Neural progenitor cell (in vitro differentiated cells): ENCODE data around the gene EDN2. TPM values are rescaled to one million over a fixed set of nuclear protein-coding genes. Genes with fewer than 3 reads are reported as not detected.

Experiments used
- DNase-seq: peaks from one replicate; pipeline ENCODE4 v3.0.0-alpha.2; 2016; ENCODE audit warnings: low spot score
- H2AFZ ChIP-seq: fragments of 200-600 bp; sonication (generic); replicated peaks from 2 replicates; pipeline ENCODE4 v1.6.1; 2016; ENCODE audit warnings: antibody characterized with exemption
- H3F3A ChIP-seq: fragments of 200-600 bp; sonication (generic); 2 replicates; pipeline ENCODE4 v1.6.1; 2016; ENCODE audit warnings: antibody characterized with exemption, low read depth
- H3K27ac ChIP-seq: fragments of 200-600 bp; sonication (generic); 2 replicates; pipeline ENCODE4 v1.5.1; 2016; ENCODE audit warnings: mild to moderate bottlenecking
- H3K27me3 ChIP-seq: fragments of 200-600 bp; sonication (generic); 2 replicates; pipeline ENCODE4 v1.6.1; 2016; ENCODE audit warnings: mild to moderate bottlenecking, moderate library complexity
- H3K36me3 ChIP-seq: fragments of 200-600 bp; sonication (generic); 2 replicates; pipeline ENCODE4 v1.5.1; 2016
- H3K4me1 ChIP-seq: fragments of 200-600 bp; sonication (generic); 2 replicates; pipeline ENCODE4 v1.6.1; 2016; ENCODE audit warnings: mixed run types
- H3K4me2 ChIP-seq: fragments of 200-600 bp; sonication (generic); 2 replicates; pipeline ENCODE4 v1.6.1; 2016
- H3K4me3 ChIP-seq: fragments of 200-600 bp; sonication (generic); 2 replicates; pipeline ENCODE4 v1.5.1; 2016
- H3K79me2 ChIP-seq: fragments of 200-600 bp; sonication (generic); 2 replicates; pipeline ENCODE4 v1.6.1; 2016; ENCODE audit warnings: low read depth
- H3K9ac ChIP-seq: fragments of 200-600 bp; sonication (generic); 2 replicates; pipeline ENCODE4 v1.6.1; 2016
- H3K9me3 ChIP-seq: fragments of 200-600 bp; sonication (generic); 2 replicates; pipeline ENCODE4 v1.5.1; 2016; ENCODE audit warnings: low read depth
- H4K20me1 ChIP-seq: fragments of 200-600 bp; sonication (generic); 2 replicates; pipeline ENCODE4 v1.6.1; 2016; ENCODE audit warnings: low read depth
- H3K27ac Mint-ChIP-seq: 3 replicates; pipeline ENCODE4 v1.8.0; 2021; ENCODE audit warnings: mixed read lengths
- H3K27me3 Mint-ChIP-seq: 2 replicates; pipeline ENCODE4 v1.8.0; 2022; ENCODE audit warnings: low read depth, mild to moderate bottlenecking, inconsistent platforms, moderate library complexity, mixed read lengths; ENCODE audit not compliant: insufficient read depth
- H3K36me3 Mint-ChIP-seq: 3 replicates; pipeline ENCODE4 v1.8.0; 2021; ENCODE audit warnings: mixed read lengths
- H3K4me1 Mint-ChIP-seq: 3 replicates; pipeline ENCODE4 v1.8.0; 2021; ENCODE audit warnings: mixed read lengths
- H3K4me3 Mint-ChIP-seq: 3 replicates; pipeline ENCODE4 v1.8.0; 2021; ENCODE audit warnings: mild to moderate bottlenecking, moderate library complexity, mixed read lengths
- H3K9me3 Mint-ChIP-seq: 3 replicates; pipeline ENCODE4 v1.8.0; 2020; ENCODE audit warnings: mixed read lengths
- EZH2 ChIP-seq: fragments of 200-600 bp; sonication (generic); IDR thresholded peaks from 2 replicates; pipeline ENCODE4 v1.6.1; 2017; ENCODE audit warnings: antibody characterized with exemption, mild to moderate bottlenecking, moderate library complexity
- EZH2phosphoT487 ChIP-seq: fragments of 200-600 bp; sonication (generic); IDR thresholded peaks from 2 replicates; pipeline ENCODE4 v1.6.1; 2017; ENCODE audit warnings: antibody characterized with exemption
- total RNA-seq: library from RNA; depleted of rRNA; stranded (reverse); fragments of >200 nt; gene quantifications from 2 replicates; pipeline ENCODE4 v1.2.3, GENCODE V29; 2015; ENCODE audit warnings: low replicate concordance
- TF ChIP-seq, protein P1 (sequence below): fragments of 200-600 bp; sonication (generic); IDR thresholded peaks from 2 replicates; pipeline ENCODE4 v1.5.1; 2017; ENCODE audit warnings: antibody characterized with exemption, mild to moderate bottlenecking

EDN2 gene
- total RNA-seq, 1 donor from 2014 or later, result not detected

DNA sequence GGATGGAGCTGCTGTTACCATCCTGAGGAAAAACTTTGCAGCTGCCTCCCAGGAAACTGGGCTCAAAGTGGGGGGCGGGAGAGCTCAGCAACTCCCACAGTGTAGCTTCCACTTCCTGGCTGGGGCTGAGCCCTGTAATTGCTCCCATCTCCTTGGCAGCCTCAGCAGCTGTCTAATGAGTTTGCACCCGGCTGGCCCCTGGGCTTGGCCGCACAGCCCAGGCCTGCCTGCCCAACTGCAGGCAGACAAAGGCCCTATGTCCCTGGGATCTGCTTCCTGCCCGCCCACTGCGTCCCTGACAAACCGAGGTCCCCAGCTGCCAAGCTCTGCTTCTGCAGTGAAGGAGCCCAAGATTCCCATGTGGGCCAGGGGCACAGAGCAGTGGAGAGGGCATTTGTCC lies 30.1 kb downstream of the EDN2 start:
- Mint-ChIP-seq H3K9me3 (no peaks in the 10 kb centered on the region), H3K4me3 (no peak overlapping the region), H3K27me3 (peaks cover 22% of the 10 kb centered on the region), H3K4me1 (peaks cover 35% of the 10 kb centered on the region), H3K36me3 (no peaks in the 10 kb centered on the region), H3K27ac (no peak overlapping the region)
- no peak overlapping the region for H3K4me3 ChIP-seq
- H3K36me3 ChIP-seq, result no peaks in the 10 kb centered on the region
- no peak overlapping the region for H3K27ac ChIP-seq
- H3K79me2 ChIP-seq, result no peaks in the 10 kb centered on the region
- no peaks in the 10 kb centered on the region for H3K27me3 ChIP-seq
- H3K9me3 ChIP-seq, result no peaks in the 10 kb centered on the region
- no peaks in the 10 kb centered on the region for H3F3A ChIP-seq
- H2AFZ ChIP-seq, result no peak overlapping the region
- H4K20me1 ChIP-seq, result no peaks in the 10 kb centered on the region
- H3K4me1 ChIP-seq, result peaks cover 12% of the 10 kb centered on the region
- H3K9ac ChIP-seq, result no peak overlapping the region
- H3K4me2 ChIP-seq, result no peak overlapping the region
- DNase-seq, result no peak
- no peak for TF ChIP-seq EZH2phosphoT487
- TF ChIP-seq, protein P1, sequence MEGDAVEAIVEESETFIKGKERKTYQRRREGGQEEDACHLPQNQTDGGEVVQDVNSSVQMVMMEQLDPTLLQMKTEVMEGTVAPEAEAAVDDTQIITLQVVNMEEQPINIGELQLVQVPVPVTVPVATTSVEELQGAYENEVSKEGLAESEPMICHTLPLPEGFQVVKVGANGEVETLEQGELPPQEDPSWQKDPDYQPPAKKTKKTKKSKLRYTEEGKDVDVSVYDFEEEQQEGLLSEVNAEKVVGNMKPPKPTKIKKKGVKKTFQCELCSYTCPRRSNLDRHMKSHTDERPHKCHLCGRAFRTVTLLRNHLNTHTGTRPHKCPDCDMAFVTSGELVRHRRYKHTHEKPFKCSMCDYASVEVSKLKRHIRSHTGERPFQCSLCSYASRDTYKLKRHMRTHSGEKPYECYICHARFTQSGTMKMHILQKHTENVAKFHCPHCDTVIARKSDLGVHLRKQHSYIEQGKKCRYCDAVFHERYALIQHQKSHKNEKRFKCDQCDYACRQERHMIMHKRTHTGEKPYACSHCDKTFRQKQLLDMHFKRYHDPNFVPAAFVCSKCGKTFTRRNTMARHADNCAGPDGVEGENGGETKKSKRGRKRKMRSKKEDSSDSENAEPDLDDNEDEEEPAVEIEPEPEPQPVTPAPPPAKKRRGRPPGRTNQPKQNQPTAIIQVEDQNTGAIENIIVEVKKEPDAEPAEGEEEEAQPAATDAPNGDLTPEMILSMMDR, result no peak
- TF ChIP-seq EZH2, result no peak

- DNase-seq, result no peak
- Mint-ChIP-seq H3K9me3 (no peaks in the 10 kb centered on the region), H3K4me1 (peaks cover 33% of the 10 kb centered on the region), H3K27me3 (peaks cover 22% of the 10 kb centered on the region), H3K36me3 (no peaks in the 10 kb centered on the region), H3K4me3 (no peak overlapping the region), H3K27ac (no peak overlapping the region)
- no peaks in the 10 kb centered on the region for H3K36me3 ChIP-seq
- H3K27me3 ChIP-seq, result no peaks in the 10 kb centered on the region
- H3K79me2 ChIP-seq, result no peaks in the 10 kb centered on the region
- no peak overlapping the region for H3K4me2 ChIP-seq
- H3K4me1 ChIP-seq, result peaks cover 8% of the 10 kb centered on the region
- no peak overlapping the region for H3K4me3 ChIP-seq
- no peaks in the 10 kb centered on the region for H3K9me3 ChIP-seq
- no peak overlapping the region for H2AFZ ChIP-seq
- no peaks in the 10 kb centered on the region for H4K20me1 ChIP-seq
- TF ChIP-seq, protein P1, result no peak
- TF ChIP-seq EZH2 (no peak), EZH2phosphoT487 (no peak)
- no peaks in the 10 kb centered on the region for H3F3A ChIP-seq
- H3K9ac ChIP-seq, result no peak overlapping the region
- no peak overlapping the region for H3K27ac ChIP-seq
These were observed 31.7 kb downstream of the EDN2 start for GRCh38 chr1:41452704-41453290.

- Mint-ChIP-seq H3K36me3 (no peaks in the 10 kb centered on the region), H3K27ac (peak overlapping the region; percentile 16), H3K9me3 (no peaks in the 10 kb centered on the region), H3K4me3 (peak overlapping the region; percentile 14), H3K4me1 (peaks cover 30% of the 10 kb centered on the region), H3K27me3 (peaks cover 15% of the 10 kb centered on the region)
- Histone ChIP-seq H3K79me2 (no peaks in the 10 kb centered on the region), H2AFZ (no peak overlapping the region), H3K9me3 (no peaks in the 10 kb centered on the region), H3K4me3 (no peak overlapping the region), H3K9ac (no peak overlapping the region), H3K27me3 (no peaks in the 10 kb centered on the region), H4K20me1 (no peaks in the 10 kb centered on the region), H3F3A (no peaks in the 10 kb centered on the region), H3K4me1 (peaks cover 8% of the 10 kb centered on the region), H3K4me2 (no peak overlapping the region), H3K27ac (no peak overlapping the region), H3K36me3 (no peaks in the 10 kb centered on the region)
- DNase-seq, result no peak
- TF ChIP-seq EZH2phosphoT487, result no peak
- TF ChIP-seq, protein P1, result no peak
- TF ChIP-seq EZH2, result no peak
These were observed 33.7 kb downstream of the EDN2 start for GRCh38 chr1:41450747-41451285.
